Esophagus squamous epithelium (tissue), 5 donors: ENCODE data around the gene CACNA1B. TPM values are rescaled to one million over a fixed set of nuclear protein-coding genes. Genes with fewer than 3 reads are reported as not detected.

Experiments
- DNase-seq: peaks from one replicate; lab custom pipeline; 2025; lab: John Stamatoyannopoulos, UW
- H3K27ac ChIP-seq, 4 donors: fragments of 200-600 bp; sonication (generic); one replicate each; pipeline ENCODE4 v1.5.1; 2016 to 2019; ENCODE audit warnings: mild to moderate bottlenecking in 1 of 4
- H3K27me3 ChIP-seq, 4 donors: fragments of 200-600 bp; sonication (generic); 1 replicate in 3 of 4; 2 replicates in 1 of 4; pipeline versions ENCODE4 v1.5.1 to v1.6.0; 2017 to 2021; ENCODE audit warnings: antibody characterized with exemption in 1 of 4
- H3K36me3 ChIP-seq, 3 donors: fragments of 200-600 bp; sonication (generic); one replicate each; pipeline ENCODE4 v1.5.1; 2016 to 2019
- H3K4me1 ChIP-seq, 3 donors: fragments of 200-600 bp; sonication (generic); one replicate each; pipeline ENCODE4 v1.5.1; 2017 to 2019
- H3K4me3 ChIP-seq, 4 donors: fragments of 200-600 bp; sonication (generic); 1 replicate in 3 of 4; 2 replicates in 1 of 4; pipeline ENCODE4 v1.5.1; 2016 to 2019; ENCODE audit warnings: mild to moderate bottlenecking in 2 of 4, moderate library complexity in 1 of 4
- H3K9me3 ChIP-seq, 3 donors: fragments of 200-600 bp; sonication (generic); one replicate each; pipeline ENCODE4 v1.5.1; 2016 to 2019
- POLR2A ChIP-seq, 4 donors: fragments of 450-650 bp; IDR thresholded peaks; one replicate each; pipeline ENCODE4 v1.6.1; 2017; ENCODE audit warnings: antibody characterized with exemption in 4 of 4, mild to moderate bottlenecking in 4 of 4, moderate library complexity in 3 of 4
- WGBS, 2 donors: methylation state at CpG; one replicate each; pipeline ENCODE4 v1.1.5; 2018; 5-methylcytosine and 5-hydroxymethylcytosine counted together
- intact Hi-C: fragments of 100-400 bp; cut with DNase I; formaldehyde crosslinking; loops from one replicate; pipeline ENCODE4 v1.15.0; 2022
- total RNA-seq, 4 donors: library from RNA; depleted of rRNA; stranded (reverse); fragments of >200 nt; gene quantifications; one replicate each; pipeline ENCODE4 v1.1.0, GENCODE V29; 2016
- TF ChIP-seq, protein P1 (sequence below), 6 experiments: fragments of 450-650 bp in 4 of 6; fragments of 200-600 bp in 2 of 6; sonication (generic) in 2 of 6; IDR thresholded peaks; one replicate each; pipeline ENCODE4 v1.5.1; 2016 to 2019; ENCODE audit warnings: antibody characterized with exemption in 6 of 6, mild to moderate bottlenecking in 4 of 6, moderate library complexity in 4 of 6
- donor health status: DM: yes; HTN: yes; CAD: no.

Gene CACNA1B
- total RNA-seq, 4 donors from 2014 or later: not detected

DNA sequence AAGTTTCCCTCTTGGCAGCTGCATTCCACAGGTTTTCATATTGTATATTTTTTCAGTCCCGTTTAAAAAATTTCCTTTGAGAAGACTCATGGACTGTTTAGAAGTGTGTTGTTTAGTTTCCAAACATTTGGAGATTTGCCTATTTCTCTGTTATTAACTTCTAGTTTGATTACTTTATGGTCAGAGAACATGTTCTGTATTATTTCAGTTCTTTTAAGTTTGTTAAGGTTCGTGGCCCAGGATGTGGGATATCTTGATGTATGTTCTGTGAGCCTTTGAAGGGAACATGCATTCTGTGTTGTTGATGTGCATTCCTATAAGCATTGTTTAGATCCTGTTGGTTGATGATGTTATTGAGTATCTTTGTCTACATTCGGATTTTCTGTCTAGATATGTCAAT, 153.6 kb downstream of the CACNA1B start:
- peaks cover 0 to 64% (median 0%) of the 10 kb centered on the region in 4 donors for H3K27me3 ChIP-seq
- WGBS, 2 donors: 32 to 56% methylated on average over 3 of the region's 3 CpGs
- no peak for DNase-seq
- no peak overlapping the region for H3K4me3 ChIP-seq
- no peaks in the 10 kb centered on the region for H3K9me3 ChIP-seq
- intact Hi-C loops: no loop called here
- TF ChIP-seq POLR2A (IDR thresholded peaks at IDR 0.05): no peak
- TF ChIP-seq, protein P1, sequence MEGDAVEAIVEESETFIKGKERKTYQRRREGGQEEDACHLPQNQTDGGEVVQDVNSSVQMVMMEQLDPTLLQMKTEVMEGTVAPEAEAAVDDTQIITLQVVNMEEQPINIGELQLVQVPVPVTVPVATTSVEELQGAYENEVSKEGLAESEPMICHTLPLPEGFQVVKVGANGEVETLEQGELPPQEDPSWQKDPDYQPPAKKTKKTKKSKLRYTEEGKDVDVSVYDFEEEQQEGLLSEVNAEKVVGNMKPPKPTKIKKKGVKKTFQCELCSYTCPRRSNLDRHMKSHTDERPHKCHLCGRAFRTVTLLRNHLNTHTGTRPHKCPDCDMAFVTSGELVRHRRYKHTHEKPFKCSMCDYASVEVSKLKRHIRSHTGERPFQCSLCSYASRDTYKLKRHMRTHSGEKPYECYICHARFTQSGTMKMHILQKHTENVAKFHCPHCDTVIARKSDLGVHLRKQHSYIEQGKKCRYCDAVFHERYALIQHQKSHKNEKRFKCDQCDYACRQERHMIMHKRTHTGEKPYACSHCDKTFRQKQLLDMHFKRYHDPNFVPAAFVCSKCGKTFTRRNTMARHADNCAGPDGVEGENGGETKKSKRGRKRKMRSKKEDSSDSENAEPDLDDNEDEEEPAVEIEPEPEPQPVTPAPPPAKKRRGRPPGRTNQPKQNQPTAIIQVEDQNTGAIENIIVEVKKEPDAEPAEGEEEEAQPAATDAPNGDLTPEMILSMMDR (IDR thresholded peaks at IDR 0.05): no peak
- H3K36me3 ChIP-seq: no peaks in the 10 kb centered on the region
- no peak overlapping the region for H3K27ac ChIP-seq
- H3K4me1 ChIP-seq: no peaks in the 10 kb centered on the region

DNA sequence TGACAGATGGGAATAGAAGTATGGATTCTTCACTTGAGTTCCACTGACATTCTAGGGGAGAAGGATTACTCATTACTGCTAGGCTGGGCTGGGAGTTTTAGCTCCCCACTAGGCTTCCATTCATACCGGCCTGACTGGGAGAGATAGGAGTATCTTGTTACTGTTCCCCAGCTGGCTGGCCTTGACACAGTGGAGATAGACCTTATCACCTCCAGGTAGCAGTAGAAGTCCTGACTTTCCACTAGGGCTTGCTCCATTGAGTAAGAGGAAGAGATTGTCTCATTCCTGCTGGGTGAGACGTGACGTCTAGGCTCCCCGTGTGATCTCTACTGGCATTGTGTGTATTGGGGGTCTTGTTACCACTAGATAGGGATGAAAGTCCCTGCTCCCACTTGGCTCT, 156.4 kb downstream of the CACNA1B start:
- intact Hi-C loops: no loop called here

GRCh38 chr9:138037140-138037539, 159.6 kb downstream of the CACNA1B start:
- intact Hi-C loops: no loop called here
- Histone ChIP-seq H3K4me3 (no peak overlapping the region), H3K4me1 (no peaks in the 10 kb centered on the region), H3K27ac (no peak overlapping the region), H3K36me3 (no peaks in the 10 kb centered on the region), H3K27me3 (peaks cover 0 to 52% (median 0%) of the 10 kb centered on the region in 4 donors), H3K9me3 (no peaks in the 10 kb centered on the region)
- no peak for TF ChIP-seq POLR2A (IDR thresholded peaks at IDR 0.05)
- TF ChIP-seq, protein P1 (IDR thresholded peaks at IDR 0.05): no peak
- WGBS, 2 donors: 72 to 89% methylated on average over 6 of the region's 6 CpGs
- no peak for DNase-seq

More for the DNA sequence above, 156.4 kb downstream of the CACNA1B start:
- Histone ChIP-seq H3K4me1 (no peaks in the 10 kb centered on the region), H3K36me3 (no peaks in the 10 kb centered on the region), H3K4me3 (no peak overlapping the region), H3K27ac (no peak overlapping the region), H3K9me3 (no peaks in the 10 kb centered on the region), H3K27me3 (peaks cover 0 to 69% (median 0%) of the 10 kb centered on the region in 4 donors)
- no peak for DNase-seq
- TF ChIP-seq, protein P1 (IDR thresholded peaks at IDR 0.05): no peak
- TF ChIP-seq POLR2A (IDR thresholded peaks at IDR 0.05): no peak
- 63 to 76% methylated on average over 2 to 3 of the region's 4 CpGs for WGBS, 2 donors

- no peaks in the 10 kb centered on the region for H3K36me3 ChIP-seq
- WGBS, 2 donors: 65 to 71% methylated on average over 6 of the region's 7 CpGs
- TF ChIP-seq, protein P1 (IDR thresholded peaks at IDR 0.05): no peak
- TF ChIP-seq POLR2A (IDR thresholded peaks at IDR 0.05): no peak
- H3K4me1 ChIP-seq: no peaks in the 10 kb centered on the region
- peaks cover 0 to 44% (median 0%) of the 10 kb centered on the region in 4 donors for H3K27me3 ChIP-seq
- intact Hi-C loops: no loop called here
- no peak for DNase-seq
- H3K9me3 ChIP-seq: no peaks in the 10 kb centered on the region
- no peak overlapping the region for H3K4me3 ChIP-seq
- H3K27ac ChIP-seq: no peak overlapping the region
Measured at GRCh38 chr9:138038244-138038671, 160.7 kb downstream of the CACNA1B start.

DNA sequence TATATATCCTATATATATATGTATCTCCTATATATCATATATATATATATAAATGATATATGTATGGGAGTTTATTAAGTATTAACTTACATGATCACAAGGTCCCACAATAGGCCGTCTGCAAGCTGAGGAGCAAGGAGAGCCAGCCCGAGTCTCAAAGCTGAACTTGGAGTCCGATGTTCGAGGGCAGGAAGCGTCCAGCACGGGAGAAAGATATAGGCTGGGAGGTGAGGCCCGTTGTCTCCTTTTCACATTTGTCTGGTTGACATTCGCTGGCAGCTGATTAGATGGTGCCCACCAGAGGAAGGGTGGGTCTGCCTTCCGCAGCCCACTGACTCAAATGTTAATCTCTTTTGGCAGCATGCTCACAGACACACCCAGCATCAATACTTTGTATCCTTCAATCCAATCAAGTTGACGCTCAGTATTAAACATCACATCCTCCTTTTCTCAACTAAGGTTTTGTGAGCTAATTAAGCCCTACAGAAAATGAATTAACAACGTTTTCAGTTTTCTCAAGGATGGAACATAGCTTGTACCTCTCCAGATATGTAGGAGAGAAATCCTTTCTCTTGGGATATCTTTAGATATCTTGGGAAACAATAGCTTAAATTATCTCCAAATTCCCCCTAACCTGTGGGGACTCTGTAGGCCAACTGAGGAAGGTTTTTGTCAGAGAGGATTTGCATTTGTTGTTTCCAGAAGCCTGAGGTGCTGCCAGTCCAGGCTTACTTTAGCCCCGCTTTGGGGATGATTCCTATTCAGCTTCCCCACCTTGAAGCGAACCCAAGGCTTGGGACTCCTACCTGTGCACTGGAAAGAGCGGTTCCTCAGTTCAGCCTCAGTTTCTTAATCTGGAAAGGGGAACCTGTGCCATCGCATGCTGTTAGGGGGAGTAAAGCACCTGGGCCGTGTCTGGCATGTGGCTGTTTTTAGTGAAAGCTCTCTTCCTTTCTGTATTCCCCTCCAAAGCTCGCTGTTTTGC, 163.2 kb downstream of the CACNA1B start:
- WGBS, 2 donors: 80 to 86% methylated on average over 17 of the region's 17 CpGs
- no peaks in the 10 kb centered on the region for H3K4me1 ChIP-seq
- H3K27me3 ChIP-seq: peaks cover 0 to 30% (median 0%) of the 10 kb centered on the region in 4 donors
- no peak overlapping the region for H3K27ac ChIP-seq
- H3K36me3 ChIP-seq: no peaks in the 10 kb centered on the region
- no peaks in the 10 kb centered on the region for H3K9me3 ChIP-seq
- DNase-seq: no peak
- H3K4me3 ChIP-seq: no peak overlapping the region
- intact Hi-C loops: no loop called here
- TF ChIP-seq, protein P1 (IDR thresholded peaks at IDR 0.05): no peak
- TF ChIP-seq POLR2A (IDR thresholded peaks at IDR 0.05): no peak
